B cell (primary cell): Measurements from ENCODE around the gene CERS5.

Experiments used
- EZH2 ChIP-seq: IDR thresholded peaks from 2 replicates; pipeline ENCODE4 v1.6.1; 2012; ENCODE audit warnings: borderline replicate concordance, low read depth, mild to moderate bottlenecking, moderate library complexity, low read length; ENCODE audit not compliant: insufficient read depth, poor library complexity, severe bottlenecking
- TF ChIP-seq, protein P1 (sequence below): fragments of 200-600 bp; IDR thresholded peaks from one replicate; pipeline ENCODE4 v1.8.0; 2022; ENCODE audit warnings: antibody characterized with exemption, mild to moderate bottlenecking

DNA sequence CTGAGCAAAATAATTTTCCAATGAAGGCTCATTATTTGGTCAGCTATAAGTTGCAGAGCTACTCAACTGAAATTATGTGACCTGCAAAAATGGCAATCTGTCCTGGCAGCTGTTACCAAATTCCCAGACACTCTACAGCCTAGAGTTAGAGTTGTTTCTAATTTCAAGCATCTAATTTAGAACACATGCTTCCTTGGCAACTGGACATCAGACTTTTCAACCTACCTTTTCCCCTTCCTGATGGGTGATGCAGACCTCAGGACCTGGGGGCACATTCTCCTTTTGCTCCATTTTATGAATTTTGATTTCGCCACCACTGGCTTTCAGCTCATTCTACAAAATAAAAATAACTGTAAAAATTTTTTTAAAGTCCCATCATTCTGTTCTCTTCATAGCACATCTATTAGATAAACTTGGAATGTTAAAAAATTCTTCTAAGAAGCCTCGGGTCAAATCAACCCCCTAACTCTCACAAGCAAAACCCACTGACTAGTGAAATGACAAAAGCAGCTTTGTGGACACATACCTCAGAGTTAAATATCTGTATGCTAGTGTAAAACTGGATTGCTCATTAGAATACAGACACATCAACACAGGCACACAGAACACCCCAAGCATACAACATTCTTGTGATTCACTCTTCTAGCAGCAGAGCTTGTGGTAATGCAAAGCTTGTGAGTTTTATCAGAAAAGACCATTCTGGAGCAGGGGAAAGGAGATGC is 33.5 kb upstream of the CERS5 start:
- TF ChIP-seq, protein P1, sequence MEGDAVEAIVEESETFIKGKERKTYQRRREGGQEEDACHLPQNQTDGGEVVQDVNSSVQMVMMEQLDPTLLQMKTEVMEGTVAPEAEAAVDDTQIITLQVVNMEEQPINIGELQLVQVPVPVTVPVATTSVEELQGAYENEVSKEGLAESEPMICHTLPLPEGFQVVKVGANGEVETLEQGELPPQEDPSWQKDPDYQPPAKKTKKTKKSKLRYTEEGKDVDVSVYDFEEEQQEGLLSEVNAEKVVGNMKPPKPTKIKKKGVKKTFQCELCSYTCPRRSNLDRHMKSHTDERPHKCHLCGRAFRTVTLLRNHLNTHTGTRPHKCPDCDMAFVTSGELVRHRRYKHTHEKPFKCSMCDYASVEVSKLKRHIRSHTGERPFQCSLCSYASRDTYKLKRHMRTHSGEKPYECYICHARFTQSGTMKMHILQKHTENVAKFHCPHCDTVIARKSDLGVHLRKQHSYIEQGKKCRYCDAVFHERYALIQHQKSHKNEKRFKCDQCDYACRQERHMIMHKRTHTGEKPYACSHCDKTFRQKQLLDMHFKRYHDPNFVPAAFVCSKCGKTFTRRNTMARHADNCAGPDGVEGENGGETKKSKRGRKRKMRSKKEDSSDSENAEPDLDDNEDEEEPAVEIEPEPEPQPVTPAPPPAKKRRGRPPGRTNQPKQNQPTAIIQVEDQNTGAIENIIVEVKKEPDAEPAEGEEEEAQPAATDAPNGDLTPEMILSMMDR: no peak
- TF ChIP-seq EZH2: no peak
